KOPT-K1 (cell line): ENCODE results near the gene MERTK.
"Not testable (repeated sequence)": the region's sequence is repeated elsewhere in the genome, so short reads cannot be mapped to it uniquely, and the experiment has no call there.

ENCODE experiments used
- H3K27ac ChIP-seq: fragments of 200-600 bp; sonication (generic); 2 replicates; pipeline ENCODE4 v1.5.1; 2016; ENCODE audit warnings: antibody characterized with exemption, mild to moderate bottlenecking, low read depth, low read length; ENCODE audit not compliant: poor library complexity, severe bottlenecking
- H3K36me3 ChIP-seq: fragments of 200-600 bp; sonication (generic); 2 replicates; pipeline ENCODE4 v1.5.1; 2017; ENCODE audit warnings: antibody characterized with exemption, mild to moderate bottlenecking, low read length, moderate library complexity; ENCODE audit not compliant: insufficient read depth
- H3K9me3 ChIP-seq: fragments of 200-600 bp; sonication (generic); 2 replicates; pipeline ENCODE4 v1.5.1; 2017; ENCODE audit warnings: antibody characterized with exemption, low read length, mild to moderate bottlenecking; ENCODE audit not compliant: insufficient read depth, poor library complexity, severe bottlenecking

The MERTK gene

DNA sequence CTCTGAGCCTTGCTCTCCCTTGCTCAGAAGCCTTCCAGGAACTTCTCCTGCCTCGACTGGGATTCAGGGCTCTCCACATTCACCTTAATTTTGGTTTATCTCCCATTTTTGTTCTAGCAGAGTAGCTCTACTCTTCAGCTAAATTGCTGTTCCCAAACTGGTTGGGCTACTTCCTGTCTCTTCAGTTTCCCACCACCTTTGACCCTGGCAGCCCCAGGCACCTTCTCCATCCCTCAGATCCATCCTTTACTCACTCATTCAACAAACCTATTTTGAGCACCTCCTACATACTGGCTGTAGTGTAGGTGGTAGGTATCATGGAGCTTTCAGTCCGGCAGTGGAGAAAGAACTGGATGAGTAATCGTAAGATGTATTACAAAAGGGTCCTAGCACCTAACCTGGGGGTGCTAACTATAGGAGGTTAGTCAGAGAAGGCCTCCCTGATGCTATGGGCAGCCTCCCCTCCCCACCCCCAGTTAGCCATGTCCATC is 26.3 kb downstream of the MERTK start:
- Histone ChIP-seq H3K9me3 (no peaks in the 10 kb centered on the region), H3K36me3 (no peaks in the 10 kb centered on the region), H3K27ac (no peak overlapping the region)

DNA sequence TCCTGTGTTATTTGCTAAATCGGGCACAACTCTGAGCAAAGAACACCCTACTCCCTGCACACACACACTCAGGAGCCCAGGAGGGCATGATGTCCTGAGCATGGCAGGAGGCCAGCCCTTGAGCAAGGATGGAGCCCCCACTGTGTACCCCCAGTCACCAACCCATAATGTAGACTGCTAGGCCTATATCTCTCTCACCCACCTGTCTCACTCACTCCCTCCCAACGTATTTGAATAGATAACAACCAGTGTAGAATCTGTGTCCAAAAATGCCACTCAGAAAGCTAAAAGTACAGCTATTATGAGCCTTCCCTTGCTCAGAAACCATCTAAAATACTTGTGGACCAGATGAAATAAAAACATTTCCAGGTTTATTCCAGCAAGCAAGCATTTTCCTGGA is 29.3 kb downstream of the MERTK start:
- Histone ChIP-seq H3K27ac (no peak overlapping the region), H3K9me3 (no peaks in the 10 kb centered on the region), H3K36me3 (no peaks in the 10 kb centered on the region)

- H3K27ac ChIP-seq: no peak overlapping the region
- no peaks in the 10 kb centered on the region for H3K9me3 ChIP-seq
- H3K36me3 ChIP-seq: no peaks in the 10 kb centered on the region
These were observed 32.0 kb downstream of the MERTK start for GRCh38 chr2:111930409-111930808.

GRCh38 chr2:111930875-111931274 is 32.5 kb downstream of the MERTK start:
- H3K36me3 ChIP-seq: no peaks in the 10 kb centered on the region
- H3K27ac ChIP-seq: no peak overlapping the region
- no peaks in the 10 kb centered on the region for H3K9me3 ChIP-seq

GRCh38 chr2:111932841-111933291 is 34.5 kb downstream of the MERTK start:
- Histone ChIP-seq H3K9me3 (no peaks in the 10 kb centered on the region), H3K36me3 (no peaks in the 10 kb centered on the region), H3K27ac (no peak overlapping the region)

DNA sequence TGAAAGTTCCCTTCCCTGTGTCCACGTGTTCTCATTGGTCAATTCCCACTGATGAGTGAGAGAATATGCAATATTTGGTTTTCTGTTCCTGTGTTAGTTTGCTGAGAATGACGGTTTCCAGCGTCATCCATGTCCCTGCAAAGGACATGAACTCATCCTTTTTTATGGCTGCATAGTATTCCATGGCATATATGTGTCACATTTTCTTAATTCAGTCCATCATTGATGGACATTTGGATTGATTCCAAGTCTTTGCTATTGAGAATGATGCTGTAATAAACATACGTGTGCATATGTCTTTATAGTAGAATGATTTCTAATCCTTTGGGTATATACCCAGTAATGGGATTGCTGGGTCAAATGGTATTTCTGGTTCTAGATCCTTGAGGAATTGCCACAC is 35.5 kb downstream of the MERTK start:
- not testable (repeated sequence) for H3K36me3 ChIP-seq, H3K27ac ChIP-seq, H3K9me3 ChIP-seq

- no peak overlapping the region for H3K27ac ChIP-seq
- H3K36me3 ChIP-seq: no peaks in the 10 kb centered on the region
- H3K9me3 ChIP-seq: no peaks in the 10 kb centered on the region
These were observed 38.5 kb downstream of the MERTK start for GRCh38 chr2:111936881-111937280.

GRCh38 chr2:111938392-111938791 is 40.0 kb downstream of the MERTK start:
- no peaks in the 10 kb centered on the region for H3K36me3 ChIP-seq
- H3K9me3 ChIP-seq: no peaks in the 10 kb centered on the region
- H3K27ac ChIP-seq: no peak overlapping the region

- Histone ChIP-seq H3K9me3 (no peaks in the 10 kb centered on the region), H3K27ac (no peak overlapping the region), H3K36me3 (no peaks in the 10 kb centered on the region)
These were observed 42.2 kb downstream of the MERTK start for GRCh38 chr2:111940333-111941196.

DNA sequence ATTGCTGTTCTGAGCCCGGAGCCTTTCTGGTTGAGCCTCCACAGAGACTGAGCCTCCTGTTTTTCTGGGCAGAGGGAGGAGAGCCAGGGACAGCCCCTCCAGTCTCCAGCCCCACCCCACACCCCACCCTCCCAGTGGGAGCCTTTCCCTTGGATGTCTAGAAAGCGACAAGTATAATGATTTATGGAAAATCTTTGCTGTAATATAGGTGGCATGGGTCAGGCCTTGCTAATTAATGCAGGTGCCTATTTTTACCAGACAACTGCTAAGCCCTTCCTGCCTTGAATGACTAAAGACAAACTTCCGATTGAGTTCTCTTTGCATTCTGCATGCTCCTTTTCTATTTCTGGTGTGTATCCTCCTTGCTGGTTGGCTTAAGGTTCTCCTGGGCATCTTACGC is 43.1 kb downstream of the MERTK start:
- no peaks in the 10 kb centered on the region for H3K9me3 ChIP-seq
- H3K36me3 ChIP-seq: no peaks in the 10 kb centered on the region
- H3K27ac ChIP-seq: no peak overlapping the region

GRCh38 chr2:111944531-111945210 is 46.3 kb downstream of the MERTK start:
- no peaks in the 10 kb centered on the region for H3K36me3 ChIP-seq
- H3K27ac ChIP-seq: no peak overlapping the region
- no peaks in the 10 kb centered on the region for H3K9me3 ChIP-seq

- Histone ChIP-seq H3K36me3 (no peaks in the 10 kb centered on the region), H3K9me3 (no peaks in the 10 kb centered on the region), H3K27ac (no peak overlapping the region)
These were observed 47.3 kb downstream of the MERTK start for GRCh38 chr2:111945444-111946293.

DNA sequence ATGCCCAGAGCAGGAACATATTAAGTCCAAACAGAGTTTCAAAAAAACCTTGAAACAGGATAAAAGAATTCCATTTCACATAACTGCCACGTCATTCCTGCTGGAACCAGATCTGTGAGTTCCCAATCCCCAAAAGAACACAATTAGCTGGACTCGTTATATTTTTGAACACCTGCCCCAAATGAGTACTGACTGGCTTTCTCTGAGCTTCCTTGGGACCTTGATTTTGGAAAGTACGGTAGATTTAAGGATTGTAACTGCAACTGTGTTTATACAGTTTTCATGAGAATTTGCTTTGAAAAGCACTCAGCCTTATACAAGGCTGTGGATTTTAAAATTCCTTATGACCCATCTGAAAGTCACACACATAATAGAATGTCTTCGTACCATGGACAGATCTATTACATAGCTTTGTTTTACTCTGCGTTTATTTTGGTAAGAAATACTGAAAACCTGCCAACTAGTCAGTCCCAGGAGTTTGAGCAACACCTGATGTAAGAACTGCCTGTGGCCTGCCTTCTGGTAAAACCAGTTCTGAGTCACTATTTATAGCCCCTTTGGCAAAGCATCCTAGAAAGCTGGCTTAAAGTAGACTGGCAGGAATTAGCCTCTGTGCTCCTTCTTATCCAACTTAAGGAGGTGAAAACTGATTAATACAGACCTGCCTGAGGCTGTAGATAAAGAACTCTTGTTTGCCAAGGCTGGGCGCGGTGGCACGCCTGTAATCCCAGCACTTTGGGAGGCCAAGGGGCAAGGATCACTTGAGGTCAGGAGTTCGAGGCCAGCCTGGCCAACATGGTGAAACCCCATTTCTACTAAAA is 48.1 kb downstream of the MERTK start:
- Histone ChIP-seq H3K9me3 (no peaks in the 10 kb centered on the region), H3K27ac (no peak overlapping the region), H3K36me3 (no peaks in the 10 kb centered on the region)

DNA sequence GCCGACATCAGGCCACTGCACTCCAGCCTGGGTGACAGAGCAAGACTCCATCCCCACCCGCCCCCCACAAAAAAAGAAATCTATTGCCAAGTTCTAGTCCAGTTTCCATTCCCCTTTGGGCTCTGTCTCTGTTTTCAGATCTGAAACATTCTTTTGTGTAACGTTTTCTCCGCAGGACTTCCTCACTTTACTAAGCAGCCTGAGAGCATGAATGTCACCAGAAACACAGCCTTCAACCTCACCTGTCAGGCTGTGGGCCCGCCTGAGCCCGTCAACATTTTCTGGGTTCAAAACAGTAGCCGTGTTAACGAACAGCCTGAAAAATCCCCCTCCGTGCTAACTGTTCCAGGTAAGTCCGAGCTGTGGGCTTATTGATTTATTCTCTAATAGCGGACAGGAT is 48.8 kb downstream of the MERTK start:
- no peak overlapping the region for H3K27ac ChIP-seq
- no peaks in the 10 kb centered on the region for H3K36me3 ChIP-seq
- H3K9me3 ChIP-seq: no peaks in the 10 kb centered on the region
